NCI-H1694 treated with DMSO at 0.1 percent for 48 hours (cell line): ENCODE measurements around the gene INO80.
A peak's percentile ranks its signal among the peaks of the same experiment; 100 is the strongest.
"Not testable (repeated sequence)": the region's sequence is repeated elsewhere in the genome, so short reads cannot be mapped to it uniquely, and the experiment has no call there.

Source experiments
- DNase-seq: peaks from one replicate; lab custom pipeline; 2025; lab: John Stamatoyannopoulos, UW

Gene INO80

GRCh38 chr15:41116116-41116961, at the start of gene INO80:
TSS of gene INO80 (minus strand) at chr15:41116280. CDS start at chr15:41096310, 19,970 bp downstream.
- peak; percentile 93 for DNase-seq

DNA sequence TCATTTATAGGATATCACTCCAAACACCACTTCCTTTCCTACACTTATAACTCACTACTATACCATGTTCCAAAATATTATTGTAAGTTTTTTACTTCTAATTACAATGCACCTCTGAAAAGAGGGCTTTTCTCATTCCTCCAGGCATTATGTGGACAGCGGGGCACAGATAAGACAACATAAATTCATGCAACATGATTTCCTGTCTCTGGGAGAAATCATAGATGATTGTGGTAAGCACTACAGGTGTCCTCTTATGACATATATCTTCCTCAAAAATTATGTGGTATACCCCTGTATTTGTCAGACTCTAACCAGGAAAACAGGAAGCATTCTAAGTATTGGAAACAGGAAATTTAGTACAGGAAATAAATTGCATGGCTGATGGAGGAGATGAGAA, 45.7 kb upstream of the INO80 start:
- DNase-seq, result no peak

GRCh38 chr15:41161336-41161735, 45.3 kb upstream of the INO80 start:
- no peak for DNase-seq

DNA sequence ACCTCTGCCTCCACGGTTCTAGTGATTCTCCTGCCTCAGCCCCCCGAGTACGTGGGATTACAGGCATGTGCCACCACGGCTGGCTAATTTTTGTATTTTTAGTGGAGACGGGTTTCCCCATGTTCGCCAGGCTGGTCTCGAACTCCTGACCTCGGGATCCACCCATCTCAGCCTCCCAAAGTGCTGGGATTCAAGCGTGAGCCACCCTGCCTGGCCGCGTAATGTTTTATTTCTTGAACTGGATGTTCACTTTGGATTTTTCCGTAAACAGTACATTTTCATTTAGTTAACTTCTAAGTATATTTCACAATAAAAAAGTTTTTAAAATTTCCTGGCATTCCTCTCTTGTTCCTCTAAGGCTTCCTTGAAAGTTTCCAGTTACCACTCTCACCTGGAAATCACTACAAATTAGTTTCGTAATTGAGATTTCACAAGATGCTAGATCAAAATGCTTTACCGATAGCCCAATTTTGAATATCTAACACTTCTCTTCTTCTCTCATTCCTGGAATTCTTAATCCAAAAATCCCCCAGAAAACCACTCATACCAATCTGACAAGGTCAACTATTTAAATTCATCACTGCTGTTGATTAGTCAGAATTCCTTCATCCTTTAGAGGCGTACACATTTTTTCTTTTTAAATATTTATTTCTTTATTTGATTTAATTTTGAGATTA, 44.7 kb upstream of the INO80 start:
- DNase-seq, result no peak

DNA sequence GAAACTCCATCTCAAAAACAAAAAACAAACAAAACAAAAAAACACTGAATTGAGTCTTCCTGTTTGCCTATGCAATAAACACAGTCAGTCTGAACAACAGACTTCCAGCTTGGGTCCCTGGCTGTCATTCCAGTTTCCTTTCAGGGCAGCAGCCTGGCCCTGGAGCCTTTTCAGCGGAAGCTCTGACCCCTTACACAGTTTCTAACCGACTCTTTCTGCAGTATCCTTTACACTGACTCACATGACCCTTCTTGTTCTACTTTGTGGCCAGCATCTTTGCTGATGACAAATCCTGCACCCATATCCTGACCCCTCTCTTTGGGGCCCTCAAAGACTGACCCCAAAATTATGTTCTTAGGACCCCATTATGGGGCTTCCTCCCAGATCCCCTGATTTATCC, 38.3 kb upstream of the INO80 start:
- no peak for DNase-seq

GRCh38 chr15:41153733-41154132, 37.7 kb upstream of the INO80 start:
- no peak for DNase-seq

GRCh38 chr15:41151451-41152005, 35.4 kb upstream of the INO80 start:
- no peak for DNase-seq

DNA sequence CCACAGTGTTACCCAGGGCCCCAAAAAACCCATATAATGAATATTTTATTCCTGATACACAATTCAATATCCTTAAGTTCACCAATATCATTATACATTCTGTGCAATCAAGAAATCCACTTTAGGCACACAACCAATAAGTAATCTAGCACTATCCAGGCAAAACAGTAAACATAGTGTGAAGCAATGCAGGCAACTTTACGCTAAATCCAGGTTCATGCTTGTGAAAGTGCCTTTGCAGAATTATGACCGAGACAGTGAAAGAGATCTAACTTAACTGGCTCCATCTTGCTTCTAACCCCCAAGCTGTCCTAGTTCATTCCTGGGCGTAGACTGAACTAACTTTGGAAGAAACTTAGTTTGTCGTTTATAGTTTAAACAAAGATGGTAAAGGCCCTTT, 34.2 kb upstream of the INO80 start:
- no peak for DNase-seq

- DNase-seq, result no peak
These were observed 32.0 kb upstream of the INO80 start for GRCh38 chr15:41148065-41148464.

GRCh38 chr15:41139619-41140018, 23.5 kb upstream of the INO80 start:
- DNase-seq, result no peak

- not testable (repeated sequence) for DNase-seq
These were observed 23.0 kb upstream of the INO80 start for GRCh38 chr15:41139112-41139511.

DNA sequence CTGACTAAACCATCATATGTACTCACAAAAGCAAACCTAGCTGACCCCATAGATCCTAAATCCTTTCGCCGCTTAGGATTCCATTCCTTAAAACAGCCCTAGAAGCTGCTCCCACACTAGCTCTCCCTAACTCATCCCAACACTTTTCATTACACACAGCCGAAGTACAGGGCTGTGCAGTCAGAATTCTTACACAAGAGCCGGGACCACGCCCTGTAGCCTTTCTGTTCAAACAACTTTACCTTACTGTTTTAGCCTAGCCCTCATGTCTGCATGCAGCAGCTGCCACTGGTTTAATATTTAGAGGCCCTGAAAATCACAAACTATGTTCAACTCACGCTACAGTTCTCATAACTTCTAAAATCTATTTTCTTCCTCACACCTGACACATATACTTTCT, 19.5 kb upstream of the INO80 start:
- not testable (repeated sequence) for DNase-seq

- no peak for DNase-seq
These were observed 17.4 kb upstream of the INO80 start for GRCh38 chr15:41133454-41133853.

- not testable (repeated sequence) for DNase-seq
These were observed 16.0 kb upstream of the INO80 start for GRCh38 chr15:41132094-41132493.

GRCh38 chr15:41128174-41128902, 12.3 kb upstream of the INO80 start:
- no peak for DNase-seq

- no peak for DNase-seq
These were observed 10.0 kb upstream of the INO80 start for GRCh38 chr15:41125931-41126642.

GRCh38 chr15:41125063-41125669, 9.1 kb upstream of the INO80 start:
- DNase-seq, result no peak

DNA sequence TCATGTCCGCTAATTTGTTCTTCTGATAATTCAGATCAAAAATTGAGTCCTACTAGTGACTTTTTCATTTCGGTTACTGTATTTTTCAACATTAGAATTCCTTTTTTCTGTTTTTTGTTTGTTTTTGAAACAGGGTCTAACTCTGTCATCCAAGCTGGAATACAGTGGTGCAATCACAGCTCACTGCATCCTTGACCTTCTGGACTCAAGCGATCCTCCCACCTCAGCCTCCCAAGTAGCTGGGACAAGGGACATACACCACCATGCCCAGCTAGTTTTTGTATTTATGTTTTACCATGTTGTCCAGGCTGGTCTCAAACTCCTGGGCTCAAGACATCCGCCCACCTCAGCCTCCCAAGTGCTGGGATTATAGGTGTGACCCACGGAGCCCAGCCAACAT, 8.0 kb upstream of the INO80 start:
- no peak for DNase-seq

GRCh38 chr15:41122849-41123248, 6.8 kb upstream of the INO80 start:
- no peak for DNase-seq

DNA sequence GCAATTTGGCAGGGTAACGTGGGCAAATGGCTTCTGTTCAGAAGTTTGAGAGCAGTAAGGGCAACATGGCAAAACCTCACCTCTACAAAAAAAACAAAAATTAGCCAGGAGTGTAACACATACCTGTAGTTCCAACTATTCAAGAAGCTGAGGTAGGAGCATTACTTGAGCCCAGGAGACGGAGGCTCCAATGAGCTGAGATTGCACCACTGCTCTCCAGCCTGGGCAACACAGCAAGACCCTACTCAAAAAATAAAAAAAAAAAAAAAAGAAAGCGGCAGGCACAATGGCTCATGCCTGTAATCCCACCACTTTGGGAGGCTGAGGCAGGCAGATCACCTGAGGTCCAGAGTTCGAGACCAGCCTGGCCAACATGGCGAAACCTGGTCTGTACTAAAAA, 5.9 kb upstream of the INO80 start:
- DNase-seq, result no peak

DNA sequence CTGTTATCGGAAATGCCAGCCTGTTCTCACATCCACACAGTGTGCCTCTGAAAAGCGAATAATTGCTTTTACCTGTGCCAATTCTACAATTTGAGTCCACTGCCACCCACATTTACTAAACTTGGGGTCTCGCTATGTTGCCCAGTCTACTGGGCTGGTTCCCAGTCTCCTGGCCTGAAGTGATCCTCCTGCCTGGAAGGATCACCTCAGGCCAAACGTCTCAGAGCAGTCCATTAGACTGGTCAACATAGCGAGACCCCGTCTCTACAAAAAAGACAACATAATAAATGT, 827 bp upstream of the INO80 start:
- DNase-seq, result no peak
